ENCODE results near the gene HDAC4. TPM values are rescaled to one million over a fixed set of nuclear protein-coding genes. Genes with fewer than 3 reads are reported as not detected.

Gene HDAC4
- total and polyA plus RNA-seq, 3 donors from 2014 or later = 29.0 to 67.5 (median 58.7) TPM

- TF ChIP-seq POLR2A (IDR thresholded peaks at IDR 0.05) (no peak), CTCF (IDR thresholded peaks at IDR 0.05) (no peak)
- Histone ChIP-seq H3K4me1 (no peaks in the 10 kb centered on the region), H3K4me3 (no peak overlapping the region), H3K36me3 (ENCODE audit: low read depth, missing control alignments) (no peaks in the 10 kb centered on the region), H3K9me3 (no peaks in the 10 kb centered on the region), H3K27ac (no peak overlapping the region), H3K27me3 (no peaks in the 10 kb centered on the region)
- WGBS, 2 donors = 92 to 96% methylated on average over 12 to 14 of the region's 14 CpGs
- DNase-seq = no peak
- intact Hi-C loops (cut with DNase I; ENCODE audit: low total_unique reads) = no loop called here
These were observed 338.1 kb downstream of the HDAC4 start for GRCh38 chr2:239062743-239063142.

- H3K4me3 ChIP-seq = no peak overlapping the region
- no peak overlapping the region for H3K27ac ChIP-seq
- no peaks in the 10 kb centered on the region for H3K36me3 ChIP-seq (ENCODE audit: low read depth, missing control alignments)
- H3K4me1 ChIP-seq = no peaks in the 10 kb centered on the region
- TF ChIP-seq CTCF (IDR thresholded peaks at IDR 0.05) (no peak), POLR2A (IDR thresholded peaks at IDR 0.05) (no peak)
- no peaks in the 10 kb centered on the region for H3K9me3 ChIP-seq
- H3K27me3 ChIP-seq = no peaks in the 10 kb centered on the region
- no peak for DNase-seq
- intact Hi-C loops (cut with DNase I; ENCODE audit: low total_unique reads) = no loop called here
- 83 to 88% methylated on average over 30 of the region's 30 CpGs for WGBS, 2 donors
These were observed 338.8 kb downstream of the HDAC4 start for GRCh38 chr2:239061824-239062570.

DNA sequence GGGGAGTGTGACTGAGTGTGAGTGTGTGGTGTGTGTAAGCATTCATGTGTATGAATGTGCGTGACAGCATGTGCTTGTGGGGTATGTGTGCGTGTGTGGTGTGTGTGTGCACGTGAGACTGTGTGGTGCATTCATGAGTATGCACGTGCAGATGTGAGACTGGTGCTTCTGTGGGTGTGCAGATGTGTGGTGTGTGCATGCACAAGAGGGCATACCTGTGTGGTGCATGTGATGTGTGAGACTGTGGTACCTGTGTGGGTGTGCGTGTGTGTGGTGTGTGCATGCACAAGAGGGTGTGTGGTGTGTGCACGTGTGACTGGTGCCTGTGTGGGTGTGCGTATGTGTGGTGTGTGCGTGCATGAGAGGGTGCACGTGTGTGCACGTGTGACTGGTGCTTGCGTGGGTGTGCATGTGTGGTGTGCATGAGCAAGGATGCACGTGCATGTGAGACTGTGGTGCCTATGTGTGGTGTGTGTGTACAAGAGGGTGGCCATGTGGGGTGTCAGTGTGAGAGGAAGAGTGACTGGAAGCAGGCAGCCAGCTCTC lies 339.6 kb downstream of the HDAC4 start:
- no peak overlapping the region for H3K27ac ChIP-seq
- WGBS, 2 donors = 87 to 90% methylated on average over 12 of the region's 12 CpGs
- H3K4me3 ChIP-seq = no peak overlapping the region
- H3K9me3 ChIP-seq = no peaks in the 10 kb centered on the region
- no peaks in the 10 kb centered on the region for H3K27me3 ChIP-seq
- no peak for TF ChIP-seq CTCF (IDR thresholded peaks at IDR 0.05)
- TF ChIP-seq POLR2A (IDR thresholded peaks at IDR 0.05) = no peak
- intact Hi-C loops (cut with DNase I; ENCODE audit: low total_unique reads) = no loop called here
- DNase-seq = no peak
- no peaks in the 10 kb centered on the region for H3K4me1 ChIP-seq
- no peaks in the 10 kb centered on the region for H3K36me3 ChIP-seq (ENCODE audit: low read depth, missing control alignments)

GRCh38 chr2:239060676-239061075 lies 340.1 kb downstream of the HDAC4 start:
- DNase-seq = no peak
- H3K9me3 ChIP-seq = no peaks in the 10 kb centered on the region
- no peak overlapping the region for H3K27ac ChIP-seq
- no peaks in the 10 kb centered on the region for H3K4me1 ChIP-seq
- H3K36me3 ChIP-seq (ENCODE audit: low read depth, missing control alignments) = no peaks in the 10 kb centered on the region
- 91 to 92% methylated on average over 16 to 21 of the region's 21 CpGs for WGBS, 2 donors
- intact Hi-C loops (cut with DNase I; ENCODE audit: low total_unique reads) = no loop called here
- no peak overlapping the region for H3K4me3 ChIP-seq
- H3K27me3 ChIP-seq = no peaks in the 10 kb centered on the region
- TF ChIP-seq POLR2A (IDR thresholded peaks at IDR 0.05) (no peak), CTCF (IDR thresholded peaks at IDR 0.05) (no peak)

- H3K27ac ChIP-seq = no peak overlapping the region
- DNase-seq = no peak
- H3K27me3 ChIP-seq = no peaks in the 10 kb centered on the region
- H3K4me3 ChIP-seq = no peak overlapping the region
- H3K9me3 ChIP-seq = no peaks in the 10 kb centered on the region
- intact Hi-C loops (cut with DNase I; ENCODE audit: low total_unique reads) = no loop called here
- H3K4me1 ChIP-seq = no peaks in the 10 kb centered on the region
- no peaks in the 10 kb centered on the region for H3K36me3 ChIP-seq (ENCODE audit: low read depth, missing control alignments)
- TF ChIP-seq POLR2A (IDR thresholded peaks at IDR 0.05) (no peak), CTCF (IDR thresholded peaks at IDR 0.05) (no peak)
- 76 to 92% methylated on average over 2 to 12 of the region's 12 CpGs for WGBS, 2 donors
These were observed 341.0 kb downstream of the HDAC4 start for GRCh38 chr2:239059854-239060253.

Data from testis (tissue), 3 donors.